ENCODE results near the gene GBE1. TPM values are rescaled to one million over a fixed set of nuclear protein-coding genes. Genes with fewer than 3 reads are reported as not detected.
A peak's percentile ranks its signal among the peaks of the same experiment; 100 is the strongest.

Gene GBE1
- total and polyA plus RNA-seq, 2 donors (not counting 1 experiment from before 2014, with no cell fraction given), result 153 to 232 TPM

DNA sequence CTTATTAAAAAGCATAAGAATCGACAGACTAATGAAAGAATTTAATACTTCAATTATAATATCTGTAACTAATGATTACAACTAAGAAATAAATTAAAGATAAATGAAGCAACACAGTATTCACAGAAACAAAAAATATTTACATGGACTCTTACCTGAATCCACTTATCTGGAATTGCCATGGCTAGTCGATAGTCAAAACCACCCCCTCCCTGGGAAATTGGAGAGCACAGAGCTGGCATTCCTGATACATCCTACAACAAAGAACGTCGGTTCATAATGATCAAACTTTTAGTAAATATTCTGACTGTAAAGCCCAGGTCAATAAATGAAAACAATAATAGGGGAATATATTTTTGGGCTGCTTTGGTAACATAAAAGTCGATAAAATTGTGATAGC, 175.5 kb downstream of the GBE1 start:
- TF ChIP-seq, protein P1, sequence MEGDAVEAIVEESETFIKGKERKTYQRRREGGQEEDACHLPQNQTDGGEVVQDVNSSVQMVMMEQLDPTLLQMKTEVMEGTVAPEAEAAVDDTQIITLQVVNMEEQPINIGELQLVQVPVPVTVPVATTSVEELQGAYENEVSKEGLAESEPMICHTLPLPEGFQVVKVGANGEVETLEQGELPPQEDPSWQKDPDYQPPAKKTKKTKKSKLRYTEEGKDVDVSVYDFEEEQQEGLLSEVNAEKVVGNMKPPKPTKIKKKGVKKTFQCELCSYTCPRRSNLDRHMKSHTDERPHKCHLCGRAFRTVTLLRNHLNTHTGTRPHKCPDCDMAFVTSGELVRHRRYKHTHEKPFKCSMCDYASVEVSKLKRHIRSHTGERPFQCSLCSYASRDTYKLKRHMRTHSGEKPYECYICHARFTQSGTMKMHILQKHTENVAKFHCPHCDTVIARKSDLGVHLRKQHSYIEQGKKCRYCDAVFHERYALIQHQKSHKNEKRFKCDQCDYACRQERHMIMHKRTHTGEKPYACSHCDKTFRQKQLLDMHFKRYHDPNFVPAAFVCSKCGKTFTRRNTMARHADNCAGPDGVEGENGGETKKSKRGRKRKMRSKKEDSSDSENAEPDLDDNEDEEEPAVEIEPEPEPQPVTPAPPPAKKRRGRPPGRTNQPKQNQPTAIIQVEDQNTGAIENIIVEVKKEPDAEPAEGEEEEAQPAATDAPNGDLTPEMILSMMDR (conservative IDR thresholded peaks at IDR 0.05 in 1 of 2, IDR thresholded peaks at IDR 0.05 in 1 of 2; ENCODE audit: low read depth in 1 of 2, low read length in 2 of 2), result no peak
- TF ChIP-seq EZH2 (IDR thresholded peaks at IDR 0.05; ENCODE audit: low read length, missing control alignments), result no peak
- DNase-seq (ENCODE audit: low read depth in 2 of 2), result no peak
- no peaks in the 10 kb centered on the region for H3K27me3 ChIP-seq (ENCODE audit: control insufficient read depth, insufficient read depth, low read length)
- H4K20me1 ChIP-seq (ENCODE audit: control insufficient read depth, extremely low read depth, insufficient read depth, low read length), result no peaks in the 10 kb centered on the region
- H3K9me3 ChIP-seq (ENCODE audit: control insufficient read depth, insufficient read depth, low read depth, low read length), result no peaks in the 10 kb centered on the region
- H3K36me3 ChIP-seq (ENCODE audit: control insufficient read depth, insufficient read depth, low read length), result no peaks in the 10 kb centered on the region
- H3K9ac ChIP-seq (ENCODE audit: insufficient read depth, low read length), result no peak overlapping the region
- no peak overlapping the region for H2AFZ ChIP-seq (ENCODE audit: low read length)
- no peak overlapping the region for H3K4me3 ChIP-seq (replicated peaks in 1 of 4; ENCODE audit: control extremely low read depth in 1 of 4, insufficient read depth in 1 of 4, low read depth in 3 of 4, low read length in 4 of 4)
- H3K27ac ChIP-seq (ENCODE audit: insufficient read depth, low read length), result no peak overlapping the region
- no peaks in the 10 kb centered on the region for H3K4me1 ChIP-seq (ENCODE audit: control insufficient read depth, extremely low read depth, insufficient read depth, low read length)
- no peak overlapping the region for H3K4me2 ChIP-seq (ENCODE audit: extremely low read depth, insufficient read depth, low read length)
- H3K79me2 ChIP-seq (ENCODE audit: control insufficient read depth, insufficient read depth, low read length), result no peaks in the 10 kb centered on the region

DNA sequence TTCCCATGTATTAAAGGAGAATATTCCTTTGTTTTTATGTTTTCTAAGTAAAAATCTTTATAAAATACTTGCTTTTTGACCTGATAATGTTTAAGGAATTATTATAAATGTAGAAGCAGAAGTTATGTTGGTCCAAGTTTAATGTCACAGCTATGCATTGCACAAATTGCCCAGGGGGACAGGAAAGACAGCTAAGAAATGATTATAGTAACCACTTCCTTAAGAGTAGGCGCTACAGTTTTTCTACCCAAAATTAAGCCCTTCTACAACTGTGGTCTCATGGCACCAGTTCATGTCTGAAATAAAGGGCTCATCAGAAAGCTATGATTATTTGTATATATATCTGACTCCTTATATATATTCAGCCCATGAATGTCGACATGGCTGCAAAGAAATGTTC, 176.4 kb downstream of the GBE1 start:
- Histone ChIP-seq H3K4me3 (replicated peaks in 1 of 4; ENCODE audit: control extremely low read depth in 1 of 4, insufficient read depth in 1 of 4, low read depth in 3 of 4, low read length in 4 of 4) (no peak overlapping the region), H3K36me3 (ENCODE audit: control insufficient read depth, insufficient read depth, low read length) (no peaks in the 10 kb centered on the region), H3K4me1 (ENCODE audit: control insufficient read depth, extremely low read depth, insufficient read depth, low read length) (no peaks in the 10 kb centered on the region), H4K20me1 (ENCODE audit: control insufficient read depth, extremely low read depth, insufficient read depth, low read length) (no peaks in the 10 kb centered on the region), H3K9me3 (ENCODE audit: control insufficient read depth, insufficient read depth, low read depth, low read length) (no peaks in the 10 kb centered on the region), H3K79me2 (ENCODE audit: control insufficient read depth, insufficient read depth, low read length) (no peaks in the 10 kb centered on the region), H3K9ac (ENCODE audit: insufficient read depth, low read length) (no peak overlapping the region), H2AFZ (ENCODE audit: low read length) (no peak overlapping the region), H3K4me2 (ENCODE audit: extremely low read depth, insufficient read depth, low read length) (no peak overlapping the region), H3K27me3 (ENCODE audit: control insufficient read depth, insufficient read depth, low read length) (no peaks in the 10 kb centered on the region), H3K27ac (ENCODE audit: insufficient read depth, low read length) (no peak overlapping the region)
- DNase-seq (ENCODE audit: low read depth in 2 of 2), result no peak
- TF ChIP-seq, protein P1 (conservative IDR thresholded peaks at IDR 0.05 in 1 of 2, IDR thresholded peaks at IDR 0.05 in 1 of 2; ENCODE audit: low read depth in 1 of 2, low read length in 2 of 2), result no peak
- no peak for TF ChIP-seq EZH2 (IDR thresholded peaks at IDR 0.05; ENCODE audit: low read length, missing control alignments)

DNA sequence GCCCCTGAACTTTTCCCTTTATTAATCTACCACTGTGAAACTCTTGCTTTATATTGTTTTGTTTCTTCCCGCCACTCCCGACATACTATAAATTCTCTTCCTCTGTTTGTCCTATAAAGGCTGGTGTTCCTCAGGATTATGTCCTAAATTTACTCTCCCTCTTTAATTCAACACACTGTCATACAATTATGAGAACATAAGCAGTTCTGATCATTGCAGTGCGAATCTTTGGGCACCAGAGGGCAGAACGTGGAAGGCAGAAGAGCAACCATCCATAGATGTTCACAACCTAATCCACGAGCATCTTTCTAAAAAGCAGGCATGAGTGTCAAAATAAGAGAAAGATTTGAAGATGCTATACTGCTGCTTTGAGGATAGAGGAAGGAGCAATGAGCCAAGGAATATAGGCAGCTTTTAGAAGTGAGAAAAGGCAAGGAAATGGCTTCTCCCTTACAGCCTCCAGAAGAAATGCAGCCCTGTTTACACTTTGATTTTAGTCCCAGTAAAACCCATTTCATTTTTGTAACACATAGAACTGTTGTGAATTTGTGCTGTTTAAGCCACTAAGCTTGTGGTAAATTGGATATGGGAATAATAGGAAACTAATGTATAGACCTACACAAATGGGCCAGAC, 179.4 kb downstream of the GBE1 start:
- no peak overlapping the region for H3K4me3 ChIP-seq (replicated peaks in 1 of 4; ENCODE audit: control extremely low read depth in 1 of 4, insufficient read depth in 1 of 4, low read depth in 3 of 4, low read length in 4 of 4)
- DNase-seq (ENCODE audit: low read depth in 2 of 2), result peak; percentile 24 to 62
- H3K27me3 ChIP-seq (ENCODE audit: control insufficient read depth, insufficient read depth, low read length), result no peaks in the 10 kb centered on the region
- H3K79me2 ChIP-seq (ENCODE audit: control insufficient read depth, insufficient read depth, low read length), result no peaks in the 10 kb centered on the region
- H3K4me1 ChIP-seq (ENCODE audit: control insufficient read depth, extremely low read depth, insufficient read depth, low read length), result no peaks in the 10 kb centered on the region
- TF ChIP-seq, protein P1 (conservative IDR thresholded peaks at IDR 0.05 in 1 of 2, IDR thresholded peaks at IDR 0.05 in 1 of 2; ENCODE audit: low read depth in 1 of 2, low read length in 2 of 2), result peak; percentile 76 to 91
- no peak for TF ChIP-seq EZH2 (IDR thresholded peaks at IDR 0.05; ENCODE audit: low read length, missing control alignments)
- H3K9ac ChIP-seq (ENCODE audit: insufficient read depth, low read length), result no peak overlapping the region
- H4K20me1 ChIP-seq (ENCODE audit: control insufficient read depth, extremely low read depth, insufficient read depth, low read length), result no peaks in the 10 kb centered on the region
- no peak overlapping the region for H2AFZ ChIP-seq (ENCODE audit: low read length)
- no peak overlapping the region for H3K4me2 ChIP-seq (ENCODE audit: extremely low read depth, insufficient read depth, low read length)
- H3K27ac ChIP-seq (ENCODE audit: insufficient read depth, low read length), result no peak overlapping the region
- H3K36me3 ChIP-seq (ENCODE audit: control insufficient read depth, insufficient read depth, low read length), result peaks cover 2% of the 10 kb centered on the region
- H3K9me3 ChIP-seq (ENCODE audit: control insufficient read depth, insufficient read depth, low read depth, low read length), result no peaks in the 10 kb centered on the region
